Endodermal cell (in vitro differentiated cells): ENCODE data around the gene TTK. TPM values are rescaled to one million over a fixed set of nuclear protein-coding genes. Genes with fewer than 3 reads are reported as not detected.

Experiments used
- DNase-seq: peaks from one replicate; pipeline ENCODE4 v3.0.0-alpha.2; 2017
- H3K27ac ChIP-seq: 2 replicates; pipeline ENCODE4 v1.5.1; 2013; ENCODE audit warnings: mild to moderate bottlenecking, low read depth, low read length, moderate library complexity
- H3K27me3 ChIP-seq: 2 replicates; pipeline ENCODE4 v1.6.1; 2013; ENCODE audit warnings: mild to moderate bottlenecking, low read length, moderate library complexity; ENCODE audit not compliant: insufficient read depth, control insufficient read depth, poor library complexity, severe bottlenecking
- H3K36me3 ChIP-seq: 2 replicates; pipeline ENCODE4 v1.7.0; 2013; ENCODE audit warnings: mild to moderate bottlenecking, low read length, moderate library complexity; ENCODE audit not compliant: control insufficient read depth, insufficient read depth
- H3K4me1 ChIP-seq: one replicate; pipeline ENCODE4 v1.7.0; 2013; ENCODE audit warnings: low read length; ENCODE audit not compliant: control insufficient read depth, insufficient read depth
- H3K4me3 ChIP-seq: 2 replicates; pipeline ENCODE4 v1.5.1; 2013; ENCODE audit warnings: mild to moderate bottlenecking, low read length, moderate library complexity
- H3K9ac ChIP-seq: 2 replicates; pipeline ENCODE4 v1.6.1; 2013; ENCODE audit warnings: mild to moderate bottlenecking, low read length, moderate library complexity; ENCODE audit not compliant: poor library complexity, severe bottlenecking; ENCODE audit errors: extremely low read depth
- H3K9me3 ChIP-seq: 2 replicates; pipeline ENCODE4 v1.6.1; 2013; ENCODE audit warnings: mild to moderate bottlenecking, low read length, moderate library complexity; ENCODE audit not compliant: control insufficient read depth
- H3K27ac Mint-ChIP-seq: 2 replicates; pipeline ENCODE4 v1.8.0; 2020; ENCODE audit warnings: mixed read lengths
- H3K27me3 Mint-ChIP-seq: 2 replicates; pipeline ENCODE4 v1.8.0; 2021; ENCODE audit warnings: mild to moderate bottlenecking, mixed read lengths; ENCODE audit not compliant: insufficient read depth
- H3K36me3 Mint-ChIP-seq: 2 replicates; pipeline ENCODE4 v1.8.0; 2020; ENCODE audit warnings: low read depth, mixed read lengths
- H3K4me1 Mint-ChIP-seq: 2 replicates; pipeline ENCODE4 v1.8.0; 2020; ENCODE audit warnings: mixed read lengths
- H3K4me3 Mint-ChIP-seq: 2 replicates; pipeline ENCODE4 v1.8.0; 2020; ENCODE audit warnings: mild to moderate bottlenecking, moderate library complexity, mixed read lengths
- H3K9me3 Mint-ChIP-seq: 2 replicates; pipeline ENCODE4 v1.8.0; 2020; ENCODE audit warnings: mild to moderate bottlenecking, mixed read lengths
- WGBS, 2 experiments: methylation state at CpG; one replicate each; pipeline versions ENCODE4 v1.1.5 to v1.1.7; 2013; ENCODE audit warnings: missing lambda C conversion rate in 2 of 2, mixed read lengths in 1 of 2; ENCODE audit not compliant: insufficient coverage in 1 of 2, insufficient read length in 1 of 2; 5-methylcytosine and 5-hydroxymethylcytosine counted together
- long read RNA-seq, 4 experiments: library from polyadenylated mRNA in 2 of 4; library from RNA in 1 of 4; library from capped mRNA in 1 of 4; stranded (forward) in 3 of 4; unstranded in 1 of 4; transcript quantifications; one replicate each; pipeline ENCODE4 v2.0.0, GENCODE V29; 2020 to 2021; ENCODE audit warnings: inconsistent platforms in 1 of 4
- polyA plus RNA-seq, 2 experiments: library from polyadenylated mRNA; stranded (reverse); fragments of 50-300 nt; gene quantifications; one replicate each; pipeline ENCODE4 v1.2.3, GENCODE V29; 2013
- total RNA-seq, 2 donors: library from RNA; stranded (reverse); fragmentation: NEBNext Ultra II Directional in 1 of 2; extraction: Animal tissue kit (Norgen Biotek cat#: 25700) in 1 of 2; gene quantifications; 2 replicates in 1 of 2; 3 replicates in 1 of 2; pipeline ENCODE4 v1.2.1, GENCODE V29; 2021
- TF ChIP-seq, protein P1 (sequence below): fragments of 200-600 bp; sonication (generic); conservative IDR thresholded peaks from 2 replicates; pipeline ENCODE4 v1.5.0; 2021; ENCODE audit warnings: antibody characterized with exemption, mild to moderate bottlenecking

TTK gene
- 10 to 100 TPM; 31.5 to 45.0 TPM for total RNA-seq
- 56.9 TPM for polyA plus RNA-seq (2013, experiment 1 of 2)
- 59.9 TPM for polyA plus RNA-seq (2013, experiment 2 of 2)
- long read RNA-seq, experiment 1, partial matches to known transcripts: 16 of 21 reads
- long read RNA-seq, experiment 1, other reads (novel, unspliced or antisense): 1 of 21 reads
- long read RNA-seq, experiment 2, transcript TTK-202 (22 exons, 3,010 nt): major isoform, 36 of 51 reads
- long read RNA-seq, experiment 2, transcript TTK-208 (22 exons, 3,725 nt): minor isoform, 5 of 51 reads
- long read RNA-seq, experiment 2, partial matches to known transcripts: 3 of 51 reads
- long read RNA-seq, experiment 2, other reads (novel, unspliced or antisense): 5 of 51 reads
- long read RNA-seq, experiment 3, transcript TTK-202 (22 exons, 3,010 nt): major isoform, 99 of 157 reads
- long read RNA-seq, experiment 3, transcript TTK-208 (22 exons, 3,725 nt): minor isoform, 16 of 157 reads
- long read RNA-seq, experiment 3, partial matches to known transcripts: 17 of 157 reads
- long read RNA-seq, experiment 3, other reads (novel, unspliced or antisense): 21 of 157 reads
- long read RNA-seq, experiment 4, partial matches to known transcripts: 2 of 5 reads
- long read RNA-seq, experiment 4, other reads (novel, unspliced or antisense): 2 of 5 reads

DNA sequence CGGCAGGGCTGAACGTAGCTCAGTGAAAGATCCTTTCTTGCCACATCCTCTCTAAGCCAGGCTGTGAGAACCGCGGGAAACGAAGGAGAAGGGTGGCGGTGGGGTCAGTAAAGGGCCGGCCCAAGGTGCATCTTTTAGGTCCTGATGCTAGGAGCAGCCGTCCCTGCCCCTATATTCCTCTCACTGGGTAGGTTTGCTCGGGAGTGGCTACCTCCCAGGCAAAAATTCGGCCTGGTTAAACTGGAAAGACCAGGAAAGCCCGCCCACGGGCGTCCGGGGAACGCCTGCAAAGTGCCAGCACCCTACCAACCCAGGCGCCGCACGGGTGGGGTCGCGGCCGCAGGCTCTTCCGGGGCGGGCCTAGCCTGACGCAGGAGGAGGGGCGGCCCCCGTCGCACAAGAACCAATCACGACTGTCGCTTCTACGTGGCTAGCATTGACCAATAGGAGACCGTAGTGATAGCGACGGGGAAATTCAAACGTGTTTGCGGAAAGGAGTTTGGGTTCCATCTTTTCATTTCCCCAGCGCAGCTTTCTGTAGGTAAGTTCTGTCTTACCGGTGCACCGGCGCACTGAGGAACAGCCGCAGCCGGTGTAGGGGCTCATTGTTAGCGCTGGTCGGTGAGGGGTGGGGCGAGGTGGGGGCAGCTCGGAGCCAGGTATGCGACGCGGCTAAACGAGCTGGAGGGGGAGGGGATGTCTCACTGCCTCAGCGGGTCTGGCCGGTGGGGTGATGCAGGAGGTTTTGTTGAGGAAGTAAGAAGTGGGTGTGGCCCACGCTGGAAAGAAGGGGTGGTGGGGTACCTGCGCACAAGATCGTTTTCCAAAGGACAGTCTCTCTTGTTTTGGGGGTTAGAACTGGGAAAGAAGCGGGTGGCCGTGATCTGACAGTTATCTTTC, at the start of gene TTK:
TTK (plus strand) TSS at position 477 of the 900 bp plus-strand sequence. CDS start 1,195 bp downstream, outside the sequence.
- WGBS, 2 experiments: 1 to 10% methylated on average over 11 to 56 of the region's 56 CpGs
- Histone ChIP-seq H3K36me3 (peaks cover 24% of the 10 kb centered on the region), H3K27ac (peak within 1 kb of the TSS; percentile 54), H3K9ac (peak within 1 kb of the TSS; percentile 56), H3K27me3 (no peaks in the 10 kb centered on the region), H3K4me1 (no peaks in the 10 kb centered on the region), H3K9me3 (no peaks in the 10 kb centered on the region), H3K4me3 (peak within 1 kb of the TSS; percentile 82)
- no peaks in the 10 kb centered on the region for H3K9me3 Mint-ChIP-seq
- TF ChIP-seq, protein P1, sequence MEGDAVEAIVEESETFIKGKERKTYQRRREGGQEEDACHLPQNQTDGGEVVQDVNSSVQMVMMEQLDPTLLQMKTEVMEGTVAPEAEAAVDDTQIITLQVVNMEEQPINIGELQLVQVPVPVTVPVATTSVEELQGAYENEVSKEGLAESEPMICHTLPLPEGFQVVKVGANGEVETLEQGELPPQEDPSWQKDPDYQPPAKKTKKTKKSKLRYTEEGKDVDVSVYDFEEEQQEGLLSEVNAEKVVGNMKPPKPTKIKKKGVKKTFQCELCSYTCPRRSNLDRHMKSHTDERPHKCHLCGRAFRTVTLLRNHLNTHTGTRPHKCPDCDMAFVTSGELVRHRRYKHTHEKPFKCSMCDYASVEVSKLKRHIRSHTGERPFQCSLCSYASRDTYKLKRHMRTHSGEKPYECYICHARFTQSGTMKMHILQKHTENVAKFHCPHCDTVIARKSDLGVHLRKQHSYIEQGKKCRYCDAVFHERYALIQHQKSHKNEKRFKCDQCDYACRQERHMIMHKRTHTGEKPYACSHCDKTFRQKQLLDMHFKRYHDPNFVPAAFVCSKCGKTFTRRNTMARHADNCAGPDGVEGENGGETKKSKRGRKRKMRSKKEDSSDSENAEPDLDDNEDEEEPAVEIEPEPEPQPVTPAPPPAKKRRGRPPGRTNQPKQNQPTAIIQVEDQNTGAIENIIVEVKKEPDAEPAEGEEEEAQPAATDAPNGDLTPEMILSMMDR: no peak
- peak within 1 kb of the TSS; percentile 96 for H3K27ac Mint-ChIP-seq
- H3K36me3 Mint-ChIP-seq: peaks cover 10% of the 10 kb centered on the region
- peak; percentile 96 for DNase-seq
- peaks cover 20% of the 10 kb centered on the region for H3K4me1 Mint-ChIP-seq
- H3K4me3 Mint-ChIP-seq: peak within 1 kb of the TSS; percentile 82
- H3K27me3 Mint-ChIP-seq: no peaks in the 10 kb centered on the region

DNA sequence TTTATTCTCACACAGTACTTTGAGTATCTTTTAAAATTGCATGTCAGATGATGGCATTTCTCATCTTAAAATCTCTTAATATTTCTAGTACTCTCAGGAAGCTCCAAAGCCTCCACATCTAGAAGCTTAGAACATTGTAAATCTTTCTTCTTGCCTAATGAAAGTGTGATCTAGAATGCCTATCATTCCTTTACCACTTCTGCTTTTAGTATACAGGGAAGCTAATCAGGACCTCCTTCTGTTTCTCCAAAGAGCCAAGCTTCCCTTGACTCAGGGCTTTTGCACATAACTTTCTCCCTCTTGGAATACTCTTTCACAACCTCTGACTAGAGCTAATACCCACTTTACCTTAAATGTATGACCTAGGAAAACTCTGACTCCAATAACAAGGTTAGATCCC, 49.6 kb upstream of the TTK start:
- TF ChIP-seq, protein P1: no peak
- Histone ChIP-seq H3K27ac (no peak overlapping the region), H3K9ac (no peak overlapping the region), H3K4me3 (no peak overlapping the region), H3K36me3 (no peaks in the 10 kb centered on the region), H3K27me3 (no peaks in the 10 kb centered on the region), H3K4me1 (no peaks in the 10 kb centered on the region), H3K9me3 (no peaks in the 10 kb centered on the region)
- no peaks in the 10 kb centered on the region for H3K4me1 Mint-ChIP-seq
- no peaks in the 10 kb centered on the region for H3K27me3 Mint-ChIP-seq
- H3K27ac Mint-ChIP-seq: no peak overlapping the region
- DNase-seq: no peak
- H3K4me3 Mint-ChIP-seq: no peak overlapping the region
- peaks cover 3% of the 10 kb centered on the region for H3K9me3 Mint-ChIP-seq
- no peaks in the 10 kb centered on the region for H3K36me3 Mint-ChIP-seq

DNA sequence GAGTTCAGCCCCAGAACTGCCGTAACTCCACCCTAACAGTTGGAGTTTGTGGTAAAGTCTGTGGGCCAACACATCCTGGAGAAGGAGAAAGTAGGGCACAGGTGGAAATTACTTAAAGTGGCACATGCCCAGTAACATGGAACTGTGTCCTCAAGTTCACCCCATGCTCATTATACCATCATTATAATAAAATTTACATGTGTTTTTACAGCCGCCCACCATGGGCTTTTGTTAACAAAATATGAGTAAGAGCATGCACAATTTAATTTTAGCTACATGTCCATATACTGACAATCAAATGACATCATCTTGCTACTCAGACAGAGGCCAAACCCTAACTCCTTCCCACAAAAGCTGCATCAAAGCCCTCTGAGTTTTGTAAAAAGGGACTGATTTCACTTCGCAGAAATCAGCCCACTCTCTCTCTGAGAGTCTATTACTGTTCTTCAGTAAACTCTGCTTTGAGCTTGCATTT, 39.8 kb upstream of the TTK start:
- WGBS, 2 experiments: 90% methylated on average over 3 of the region's 3 CpGs; no CpG with 5 or more reads in 1 of the 2 experiments
- no peaks in the 10 kb centered on the region for H3K27me3 ChIP-seq

More for the DNA sequence above, 39.8 kb upstream of the TTK start:
- no peaks in the 10 kb centered on the region for H3K4me1 Mint-ChIP-seq
- H3K9me3 Mint-ChIP-seq: peaks cover 19% of the 10 kb centered on the region
- no peak overlapping the region for H3K27ac Mint-ChIP-seq
- H3K27ac ChIP-seq: no peak overlapping the region
- H3K36me3 Mint-ChIP-seq: no peaks in the 10 kb centered on the region
- no peaks in the 10 kb centered on the region for H3K36me3 ChIP-seq
- no peaks in the 10 kb centered on the region for H3K4me1 ChIP-seq
- H3K4me3 ChIP-seq: no peak overlapping the region
- no peak overlapping the region for H3K9ac ChIP-seq
- H3K4me3 Mint-ChIP-seq: no peak overlapping the region
- TF ChIP-seq, protein P1: no peak
- H3K9me3 ChIP-seq: peaks cover 2% of the 10 kb centered on the region
- DNase-seq: no peak
- H3K27me3 Mint-ChIP-seq: no peaks in the 10 kb centered on the region
